Esophagus muscularis mucosa (tissue), 3 donors: Measurements from ENCODE around the gene NDUFA11.

Source experiments
- POLR2A ChIP-seq: fragments of 450-650 bp; IDR thresholded peaks from one replicate; pipeline ENCODE4 v1.6.1; 2017; ENCODE audit warnings: antibody characterized with exemption, moderate library complexity, mild to moderate bottlenecking, low read depth
- TF ChIP-seq, protein P1 (sequence below), 3 experiments: fragments of 200-600 bp in 2 of 3; fragments of 450-650 bp in 1 of 3; sonication (generic) in 2 of 3; IDR thresholded peaks; one replicate each; pipeline ENCODE4 v1.5.1; 2017 to 2019; ENCODE audit warnings: antibody characterized with exemption in 3 of 3, mild to moderate bottlenecking in 2 of 3, moderate library complexity in 1 of 3

DNA sequence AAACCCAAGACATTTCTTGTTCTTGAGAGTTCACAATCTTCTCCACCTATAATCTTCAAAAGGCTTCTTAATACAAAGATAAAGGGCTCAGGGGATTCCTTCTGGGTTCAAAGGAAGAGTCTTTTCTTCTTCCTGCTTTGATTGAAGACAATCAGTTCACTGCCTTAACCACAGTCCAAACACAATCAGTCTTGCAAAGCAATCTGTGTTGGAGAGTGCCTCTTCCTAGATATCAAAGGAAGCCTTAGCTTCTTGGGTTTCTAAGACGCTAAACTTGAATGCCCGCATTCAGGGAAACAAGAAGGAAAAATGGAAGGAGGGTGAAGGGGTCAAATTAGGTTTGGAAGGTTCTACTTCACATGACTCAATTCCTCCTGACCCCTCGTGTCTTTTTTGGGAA, 47.2 kb upstream of the NDUFA11 start:
- TF ChIP-seq, protein P1, sequence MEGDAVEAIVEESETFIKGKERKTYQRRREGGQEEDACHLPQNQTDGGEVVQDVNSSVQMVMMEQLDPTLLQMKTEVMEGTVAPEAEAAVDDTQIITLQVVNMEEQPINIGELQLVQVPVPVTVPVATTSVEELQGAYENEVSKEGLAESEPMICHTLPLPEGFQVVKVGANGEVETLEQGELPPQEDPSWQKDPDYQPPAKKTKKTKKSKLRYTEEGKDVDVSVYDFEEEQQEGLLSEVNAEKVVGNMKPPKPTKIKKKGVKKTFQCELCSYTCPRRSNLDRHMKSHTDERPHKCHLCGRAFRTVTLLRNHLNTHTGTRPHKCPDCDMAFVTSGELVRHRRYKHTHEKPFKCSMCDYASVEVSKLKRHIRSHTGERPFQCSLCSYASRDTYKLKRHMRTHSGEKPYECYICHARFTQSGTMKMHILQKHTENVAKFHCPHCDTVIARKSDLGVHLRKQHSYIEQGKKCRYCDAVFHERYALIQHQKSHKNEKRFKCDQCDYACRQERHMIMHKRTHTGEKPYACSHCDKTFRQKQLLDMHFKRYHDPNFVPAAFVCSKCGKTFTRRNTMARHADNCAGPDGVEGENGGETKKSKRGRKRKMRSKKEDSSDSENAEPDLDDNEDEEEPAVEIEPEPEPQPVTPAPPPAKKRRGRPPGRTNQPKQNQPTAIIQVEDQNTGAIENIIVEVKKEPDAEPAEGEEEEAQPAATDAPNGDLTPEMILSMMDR (IDR thresholded peaks at IDR 0.05) = no peak
- TF ChIP-seq POLR2A = no peak
